ENCODE measurements around the gene CSTPP1.

The CSTPP1 gene

GRCh38 chr11:47130543-47130942, 194.0 kb downstream of the CSTPP1 start:
- Histone ChIP-seq H3K4me3 (ENCODE audit: low read depth, low read length, poor library complexity, severe bottlenecking) (no peak overlapping the region), H3K79me2 (ENCODE audit: insufficient read depth, low read length) (no peaks in the 10 kb centered on the region), H3F3A (ENCODE audit: insufficient read depth, low read length) (no peaks in the 10 kb centered on the region), H3K36me3 (ENCODE audit: insufficient read depth, low read length) (no peaks in the 10 kb centered on the region), H3K9ac (ENCODE audit: low read length) (no peak overlapping the region), H3K4me1 (ENCODE audit: insufficient read depth, low read length, severe bottlenecking) (peaks cover 41% of the 10 kb centered on the region), H3K27ac (ENCODE audit: low read depth, low read length, poor library complexity, severe bottlenecking) (peak overlapping the region; percentile 52), H3K27me3 (ENCODE audit: insufficient read depth, low read length) (no peaks in the 10 kb centered on the region), H2AFZ (ENCODE audit: low read length) (no peak overlapping the region), H3K9me2 (ENCODE audit: low read depth, low read length) (no peaks in the 10 kb centered on the region), H4K20me1 (ENCODE audit: insufficient read depth, low read length) (no peaks in the 10 kb centered on the region), H3K4me2 (ENCODE audit: low read length) (no peak overlapping the region), H3K9me3 (ENCODE audit: low read length) (no peaks in the 10 kb centered on the region)
- no peak for TF ChIP-seq EZH2 (IDR thresholded peaks at IDR 0.05; ENCODE audit: borderline replicate concordance, low read length)
- no peak for TF ChIP-seq CTCF (IDR thresholded peaks at IDR 0.05; ENCODE audit: low read length)

GRCh38 chr11:47131136-47131535, 194.6 kb downstream of the CSTPP1 start:
- no peaks in the 10 kb centered on the region for H3K36me3 ChIP-seq (ENCODE audit: insufficient read depth, low read length)
- no peak overlapping the region for H3K9ac ChIP-seq (ENCODE audit: low read length)
- no peaks in the 10 kb centered on the region for H3F3A ChIP-seq (ENCODE audit: insufficient read depth, low read length)
- no peak overlapping the region for H3K4me3 ChIP-seq (ENCODE audit: low read depth, low read length, poor library complexity, severe bottlenecking)
- no peak for TF ChIP-seq EZH2 (IDR thresholded peaks at IDR 0.05; ENCODE audit: borderline replicate concordance, low read length)
- TF ChIP-seq CTCF (IDR thresholded peaks at IDR 0.05; ENCODE audit: low read length), result no peak
- peaks cover 35% of the 10 kb centered on the region for H3K4me1 ChIP-seq (ENCODE audit: insufficient read depth, low read length, severe bottlenecking)
- no peaks in the 10 kb centered on the region for H3K27me3 ChIP-seq (ENCODE audit: insufficient read depth, low read length)
- H3K79me2 ChIP-seq (ENCODE audit: insufficient read depth, low read length), result no peaks in the 10 kb centered on the region
- peak overlapping the region; percentile 52 for H3K27ac ChIP-seq (ENCODE audit: low read depth, low read length, poor library complexity, severe bottlenecking)
- H4K20me1 ChIP-seq (ENCODE audit: insufficient read depth, low read length), result no peaks in the 10 kb centered on the region
- no peaks in the 10 kb centered on the region for H3K9me3 ChIP-seq (ENCODE audit: low read length)
- no peaks in the 10 kb centered on the region for H3K9me2 ChIP-seq (ENCODE audit: low read depth, low read length)
- no peak overlapping the region for H3K4me2 ChIP-seq (ENCODE audit: low read length)
- H2AFZ ChIP-seq (ENCODE audit: low read length), result no peak overlapping the region

- H3K9ac ChIP-seq (ENCODE audit: low read length), result no peak overlapping the region
- no peak for TF ChIP-seq CTCF (IDR thresholded peaks at IDR 0.05; ENCODE audit: low read length)
- no peak for TF ChIP-seq EZH2 (IDR thresholded peaks at IDR 0.05; ENCODE audit: borderline replicate concordance, low read length)
- H3K36me3 ChIP-seq (ENCODE audit: insufficient read depth, low read length), result 0 out of 2 replicates have a peak, but pooled peaks cover 2% of the 10 kb centered on the region
- H3K27ac ChIP-seq (ENCODE audit: low read depth, low read length, poor library complexity, severe bottlenecking), result no peak overlapping the region
- H3K4me2 ChIP-seq (ENCODE audit: low read length), result no peak overlapping the region
- H3K4me1 ChIP-seq (ENCODE audit: insufficient read depth, low read length, severe bottlenecking), result peaks cover 29% of the 10 kb centered on the region
- H3F3A ChIP-seq (ENCODE audit: insufficient read depth, low read length), result no peaks in the 10 kb centered on the region
- H3K9me2 ChIP-seq (ENCODE audit: low read depth, low read length), result no peaks in the 10 kb centered on the region
- no peaks in the 10 kb centered on the region for H4K20me1 ChIP-seq (ENCODE audit: insufficient read depth, low read length)
- H3K27me3 ChIP-seq (ENCODE audit: insufficient read depth, low read length), result no peaks in the 10 kb centered on the region
- no peak overlapping the region for H3K4me3 ChIP-seq (ENCODE audit: low read depth, low read length, poor library complexity, severe bottlenecking)
- H3K79me2 ChIP-seq (ENCODE audit: insufficient read depth, low read length), result no peaks in the 10 kb centered on the region
- no peak overlapping the region for H2AFZ ChIP-seq (ENCODE audit: low read length)
- no peaks in the 10 kb centered on the region for H3K9me3 ChIP-seq (ENCODE audit: low read length)
Measured at GRCh38 chr11:47132490-47132889, 195.9 kb downstream of the CSTPP1 start.

Data from OCI-LY1 (cell line).